Mucosa of descending colon (tissue), 3 donors: ENCODE results near the gene PCP2. TPM values are rescaled to one million over a fixed set of nuclear protein-coding genes. Genes with fewer than 3 reads are reported as not detected.
"Not testable (repeated sequence)": the region's sequence is repeated elsewhere in the genome, so short reads cannot be mapped to it uniquely, and the experiment has no call there.

Experiments used
- ATAC-seq: fragments of 200-7000 bp; cut with Tn5 transposase; one replicate; pipeline ENCODE4 v1.9.1; 2020; ENCODE audit warnings: mild to moderate bottlenecking, moderate library complexity
- DNase-seq, 3 donors: peaks; one replicate each; pipeline ENCODE4 v3.0.0-alpha.2; 2020
- H3K36me3 ChIP-seq: fragments of 200-600 bp; one replicate; pipeline ENCODE4 v1.8.0; 2021; ENCODE audit warnings: low read depth, mild to moderate bottlenecking
- H3K4me1 ChIP-seq: fragments of 200-600 bp; one replicate; pipeline ENCODE4 v1.8.0; 2021; ENCODE audit warnings: low read depth, mild to moderate bottlenecking
- H3K4me3 ChIP-seq: fragments of 200-600 bp; one replicate; pipeline ENCODE4 v1.8.0; 2021; ENCODE audit warnings: mild to moderate bottlenecking
- H3K9me3 ChIP-seq: fragments of 200-600 bp; one replicate; pipeline ENCODE4 v1.8.0; 2021; ENCODE audit warnings: mild to moderate bottlenecking
- intact Hi-C, 2 donors: fragments of 100-400 bp; cut with DNase I in 1 of 2; cut with micrococcal nuclease in 1 of 2; formaldehyde crosslinking; loops; one replicate each; pipeline versions ENCODE4 v1.11.0 to v1.11.1; 2022; cut with DNase I, micrococcal nuclease
- total RNA-seq, 3 donors: library from RNA; stranded (reverse); fragmentation: NEBNext Ultra II Directional in 2 of 3; extraction: Animal tissue kit (Norgen Biotek cat#: 25700) in 2 of 3; gene quantifications; one replicate each; pipeline versions ENCODE4 v1.2.1 to v1.2.4, GENCODE V29; 2021 to 2023
- TF ChIP-seq, protein P1 (sequence below): fragments of 200-600 bp; IDR thresholded peaks from one replicate; pipeline ENCODE4 v1.8.0; 2022; ENCODE audit warnings: antibody characterized with exemption, mild to moderate bottlenecking
- donor health status: DM: no; HTN: no; CAD: no; lungs with moderate emphysema.
- donor health status: DM: no; HTN: no; CAD: no.
- donor health status: DM: no; HTN: yes; CAD: no.

PCP2 gene
- total RNA-seq, 3 donors from 2014 or later, result 1.1 TPM; not detected in 2

DNA sequence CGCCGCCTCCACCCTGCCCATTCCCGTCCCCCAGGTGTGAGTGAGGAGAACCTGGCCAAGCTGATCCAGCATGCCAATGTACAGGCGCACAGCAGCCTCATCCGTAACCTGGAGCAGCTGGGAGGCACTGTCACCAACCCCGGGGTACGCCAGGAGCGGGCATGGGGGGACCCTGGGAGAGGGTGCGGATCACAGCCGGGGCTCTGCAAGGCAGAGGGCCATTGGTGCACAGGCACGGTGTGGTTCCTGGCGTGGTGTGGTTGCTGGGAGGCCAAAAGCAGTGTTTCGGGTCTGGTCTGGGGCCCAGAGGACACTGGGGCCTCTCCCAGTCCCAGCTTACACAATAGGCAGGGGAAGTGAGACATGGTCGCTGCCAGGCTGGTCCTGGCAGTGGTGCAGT is 11.6 kb upstream of the PCP2 start:
- no peak overlapping the region for H3K4me3 ChIP-seq
- H3K9me3 ChIP-seq, result no peaks in the 10 kb centered on the region
- no peak for ATAC-seq
- TF ChIP-seq, protein P1, sequence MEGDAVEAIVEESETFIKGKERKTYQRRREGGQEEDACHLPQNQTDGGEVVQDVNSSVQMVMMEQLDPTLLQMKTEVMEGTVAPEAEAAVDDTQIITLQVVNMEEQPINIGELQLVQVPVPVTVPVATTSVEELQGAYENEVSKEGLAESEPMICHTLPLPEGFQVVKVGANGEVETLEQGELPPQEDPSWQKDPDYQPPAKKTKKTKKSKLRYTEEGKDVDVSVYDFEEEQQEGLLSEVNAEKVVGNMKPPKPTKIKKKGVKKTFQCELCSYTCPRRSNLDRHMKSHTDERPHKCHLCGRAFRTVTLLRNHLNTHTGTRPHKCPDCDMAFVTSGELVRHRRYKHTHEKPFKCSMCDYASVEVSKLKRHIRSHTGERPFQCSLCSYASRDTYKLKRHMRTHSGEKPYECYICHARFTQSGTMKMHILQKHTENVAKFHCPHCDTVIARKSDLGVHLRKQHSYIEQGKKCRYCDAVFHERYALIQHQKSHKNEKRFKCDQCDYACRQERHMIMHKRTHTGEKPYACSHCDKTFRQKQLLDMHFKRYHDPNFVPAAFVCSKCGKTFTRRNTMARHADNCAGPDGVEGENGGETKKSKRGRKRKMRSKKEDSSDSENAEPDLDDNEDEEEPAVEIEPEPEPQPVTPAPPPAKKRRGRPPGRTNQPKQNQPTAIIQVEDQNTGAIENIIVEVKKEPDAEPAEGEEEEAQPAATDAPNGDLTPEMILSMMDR, result no peak
- peak in 1 of 3 donors; percentile 30 for DNase-seq
- H3K4me1 ChIP-seq, result no peaks in the 10 kb centered on the region
- intact Hi-C loops, result no loop called here
- H3K36me3 ChIP-seq, result no peaks in the 10 kb centered on the region

DNA sequence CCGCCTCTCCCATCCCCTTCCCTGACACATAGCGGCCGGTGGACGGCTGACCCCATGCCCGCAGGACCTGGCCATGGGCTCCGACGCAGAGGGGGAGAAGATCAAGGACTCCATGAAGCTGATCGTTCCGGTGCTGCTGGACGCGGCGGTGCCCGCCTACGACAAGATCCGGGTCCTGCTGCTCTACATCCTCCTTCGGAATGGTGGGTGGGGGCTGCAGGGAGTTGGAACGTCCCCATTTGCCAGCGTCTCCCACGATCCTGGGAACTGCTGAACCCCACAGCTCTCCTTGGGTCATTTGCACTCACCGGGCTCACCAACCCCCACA is 11.0 kb upstream of the PCP2 start:
- Histone ChIP-seq H3K4me1 (no peaks in the 10 kb centered on the region), H3K4me3 (no peak overlapping the region), H3K36me3 (no peaks in the 10 kb centered on the region), H3K9me3 (no peaks in the 10 kb centered on the region)
- ATAC-seq, result no peak
- intact Hi-C loops, result no loop called here
- peak in 1 of 3 donors; percentile 27 for DNase-seq
- TF ChIP-seq, protein P1, result no peak

DNA sequence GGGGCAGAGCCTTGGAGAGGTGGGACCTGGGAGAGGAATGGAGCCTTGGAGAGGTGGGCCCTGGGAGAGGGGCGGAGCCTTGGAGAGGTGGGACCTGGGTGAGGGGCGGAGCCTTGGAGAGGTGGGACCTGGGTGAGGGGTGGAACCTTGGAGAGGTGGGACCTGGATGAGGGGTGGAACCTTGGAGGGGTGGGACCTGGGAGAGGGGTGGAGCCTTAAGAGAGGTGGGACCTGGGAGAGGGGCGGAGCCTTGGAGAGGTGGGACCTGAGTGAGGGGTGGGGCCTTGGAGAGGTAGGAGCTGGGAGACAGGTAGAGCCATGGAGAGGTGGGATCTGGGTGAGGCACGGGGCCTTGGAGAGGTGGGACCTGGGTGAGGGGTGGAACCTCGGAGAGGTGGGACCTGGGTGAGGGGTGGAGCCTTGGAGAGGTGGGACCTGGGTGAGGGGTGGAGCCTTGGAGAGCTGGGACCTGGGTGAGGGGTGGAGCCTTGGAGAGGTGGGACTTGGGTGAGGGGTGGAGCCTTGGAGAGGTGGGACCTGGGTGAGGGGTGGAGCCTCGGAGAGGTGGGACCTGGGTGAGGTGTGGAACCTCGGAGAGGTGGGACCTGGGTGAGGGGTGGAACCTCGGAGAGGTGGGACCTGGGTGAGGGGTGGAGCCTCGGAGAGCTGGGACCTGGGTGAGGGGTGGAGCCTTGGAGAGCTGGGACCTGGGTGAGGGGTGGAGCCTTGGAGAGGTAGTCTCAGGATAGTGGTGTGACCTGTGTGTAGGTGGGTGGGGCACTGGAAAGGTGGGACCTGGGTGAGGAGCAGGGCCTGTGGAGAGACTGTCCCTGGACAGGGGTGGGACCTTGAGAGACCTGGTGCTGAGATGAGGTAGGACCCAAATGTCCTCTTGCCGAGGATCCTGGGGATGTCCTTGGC is 10.4 kb upstream of the PCP2 start:
- intact Hi-C loops, H3K4me1 ChIP-seq, H3K4me3 ChIP-seq, H3K36me3 ChIP-seq, H3K9me3 ChIP-seq: not testable (repeated sequence)
- DNase-seq, result peak in 1 of 3 donors; percentile 53
- ATAC-seq, result peak; percentile 46

DNA sequence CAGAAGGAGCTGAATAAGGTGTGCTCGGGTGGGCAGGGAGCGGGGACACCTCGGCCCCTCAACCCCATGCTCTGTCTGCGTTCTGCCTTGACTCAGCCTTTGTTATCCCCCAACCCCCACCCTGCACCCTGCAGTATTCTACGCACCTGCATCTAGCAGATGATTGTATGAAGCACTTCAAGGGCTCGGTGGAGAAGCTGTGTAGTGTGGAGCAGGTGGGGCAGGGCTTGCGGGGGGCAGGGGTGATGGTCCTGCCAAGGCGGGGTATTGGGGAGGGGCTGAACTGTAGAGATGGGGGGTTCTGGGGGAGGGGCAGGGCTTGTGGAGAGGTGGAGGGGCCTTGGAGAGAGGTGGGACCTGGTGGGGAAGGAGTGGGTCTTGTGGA is 9.5 kb upstream of the PCP2 start:
- TF ChIP-seq, protein P1, result no peak
- no peak overlapping the region for H3K4me3 ChIP-seq
- no peaks in the 10 kb centered on the region for H3K36me3 ChIP-seq
- H3K9me3 ChIP-seq, result no peaks in the 10 kb centered on the region
- H3K4me1 ChIP-seq, result no peaks in the 10 kb centered on the region
- DNase-seq (peak in 1 of 3 donors; percentile 20), ATAC-seq (no peak)
- intact Hi-C loops, result no loop called here

DNA sequence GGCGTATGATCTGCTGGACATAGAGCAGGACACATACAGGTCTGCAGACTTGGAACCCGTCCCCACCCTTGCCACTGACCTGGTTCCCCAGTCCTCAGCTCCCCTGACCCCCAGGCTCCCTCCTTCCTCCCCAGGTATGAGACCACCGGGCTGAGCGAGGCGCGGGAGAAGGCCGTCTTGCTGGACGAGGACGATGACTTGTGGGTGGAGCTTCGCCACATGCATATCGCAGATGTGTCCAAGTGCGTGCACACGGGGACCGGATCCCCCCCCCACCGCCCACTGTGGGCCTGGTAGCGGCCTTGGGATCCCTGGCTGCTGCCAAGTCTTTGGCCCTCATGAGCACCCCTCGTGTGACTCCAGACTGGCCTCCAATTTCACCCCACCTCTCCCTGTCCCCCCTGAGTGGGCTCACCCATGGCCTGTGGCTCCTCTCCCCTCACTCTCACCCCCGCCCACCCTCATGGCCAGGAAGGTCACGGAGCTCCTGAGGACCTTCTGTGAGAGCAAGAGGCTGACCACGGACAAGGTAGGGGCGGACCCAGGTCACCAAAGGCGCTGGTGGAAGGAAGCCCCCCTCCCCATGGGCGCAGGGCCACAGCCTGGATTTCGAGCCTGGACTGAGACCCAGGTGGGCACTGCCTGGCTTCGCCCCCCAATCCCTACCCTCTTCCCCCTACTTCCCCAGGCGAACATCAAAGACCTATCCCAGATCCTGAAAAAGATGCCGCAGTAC is 8.9 kb upstream of the PCP2 start:
- Histone ChIP-seq H3K4me3 (no peak overlapping the region), H3K36me3 (no peaks in the 10 kb centered on the region), H3K4me1 (no peaks in the 10 kb centered on the region), H3K9me3 (no peaks in the 10 kb centered on the region)
- intact Hi-C loops, result no loop called here
- DNase-seq (peak in 1 of 3 donors; percentile 30), ATAC-seq (no peak)
- TF ChIP-seq, protein P1, result no peak
